Neutrophil (primary cell): ENCODE data around the gene STN1.

Experiments used
- H3K27ac ChIP-seq: fragments of 200-600 bp; sonication (generic); 2 replicates; pipeline ENCODE4 v1.5.1; 2016; ENCODE audit warnings: mild to moderate bottlenecking, moderate library complexity
- H3K27me3 ChIP-seq: fragments of 200-600 bp; sonication (generic); 2 replicates; pipeline ENCODE4 v1.6.0; 2016; ENCODE audit warnings: mild to moderate bottlenecking
- H3K36me3 ChIP-seq: fragments of 200-600 bp; sonication (generic); 2 replicates; pipeline ENCODE4 v1.5.1; 2017
- H3K4me1 ChIP-seq, 2 experiments: fragments of 200-600 bp in 1 of 2; sonication (generic) in 1 of 2; 1 replicate in 1 of 2; 2 replicates in 1 of 2; pipeline versions ENCODE4 v1.5.1 to v1.6.1; 2013 to 2016; ENCODE audit warnings: low read depth in 1 of 2, low read length in 1 of 2, mild to moderate bottlenecking in 1 of 2, moderate library complexity in 1 of 2; ENCODE audit not compliant: control insufficient read depth in 1 of 2, insufficient read depth in 1 of 2
- H3K4me3 ChIP-seq, 2 experiments: fragments of 200-600 bp in 1 of 2; sonication (generic) in 1 of 2; 1 replicate in 1 of 2; 2 replicates in 1 of 2; pipeline ENCODE4 v1.5.1; 2013 to 2016; ENCODE audit warnings: low read depth in 1 of 2, low read length in 1 of 2, mild to moderate bottlenecking in 1 of 2, moderate library complexity in 1 of 2
- H3K9me3 ChIP-seq: fragments of 200-600 bp; sonication (generic); 2 replicates; pipeline ENCODE4 v1.5.1; 2016
- CTCF ChIP-seq: fragments of 200-600 bp; sonication (generic); IDR thresholded peaks from 2 replicates; pipeline ENCODE4 v1.5.1; 2016; ENCODE audit warnings: antibody characterized with exemption

STN1 gene

GRCh38 chr10:103856797-103857170 is 61.2 kb downstream of the STN1 start:
- no peaks in the 10 kb centered on the region for H3K36me3 ChIP-seq
- no peak overlapping the region for H3K4me3 ChIP-seq
- H3K27me3 ChIP-seq = peaks cover 87% of the 10 kb centered on the region
- no peak overlapping the region for H3K27ac ChIP-seq
- TF ChIP-seq CTCF = no peak
- H3K4me1 ChIP-seq = peaks cover 38 to 45% of the 10 kb centered on the region in 2 experiments
- H3K9me3 ChIP-seq = no peaks in the 10 kb centered on the region

DNA sequence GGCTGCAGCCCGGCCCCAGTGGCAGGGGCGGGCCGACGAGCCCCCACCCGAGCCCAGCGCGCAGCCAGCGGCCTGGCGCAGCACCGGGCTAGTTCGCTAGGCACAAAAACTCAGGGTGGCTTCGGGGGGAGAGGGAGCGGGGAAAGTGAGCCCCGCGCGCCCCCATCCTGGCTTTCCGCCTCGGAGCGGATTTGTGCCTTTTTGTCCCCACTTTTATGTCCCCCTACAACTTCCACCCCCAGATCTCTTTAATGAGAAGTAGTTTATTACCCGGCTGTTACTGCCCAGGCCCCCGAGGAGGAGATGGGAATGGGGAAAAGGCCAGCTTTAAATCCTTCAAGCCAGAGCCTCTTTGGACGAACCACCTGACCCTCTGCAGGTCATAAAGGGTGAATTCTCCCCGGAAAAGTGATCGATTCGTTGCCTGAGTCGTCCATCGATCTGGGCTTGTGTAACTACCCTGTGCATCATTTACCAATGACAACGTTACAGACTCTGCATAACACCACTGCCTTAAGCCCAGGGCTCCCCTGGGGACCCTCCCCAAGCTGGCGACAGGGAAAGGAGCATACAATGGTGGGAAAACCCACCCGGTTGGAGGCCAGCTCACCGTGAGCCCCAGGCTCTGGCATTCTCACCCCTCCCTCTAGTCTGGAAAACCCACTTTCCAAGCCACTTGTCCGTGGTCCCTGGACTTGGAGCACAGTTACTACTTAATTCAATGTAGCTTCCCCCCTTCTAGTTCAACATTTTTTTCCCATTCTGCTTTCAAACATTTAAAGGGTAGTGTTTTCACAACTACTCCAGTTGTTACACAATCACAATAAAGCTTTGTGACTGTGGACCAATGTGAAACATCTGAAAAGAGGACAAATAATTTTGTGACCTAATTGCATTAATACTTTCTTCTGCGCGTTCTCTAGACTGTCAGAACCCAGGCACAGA is 61.9 kb downstream of the STN1 start:
- no peaks in the 10 kb centered on the region for H3K9me3 ChIP-seq
- H3K4me3 ChIP-seq = peak overlapping the region in 1 of 2 experiments; percentile 18
- H3K4me1 ChIP-seq = peaks cover 38 to 45% of the 10 kb centered on the region in 2 experiments
- no peak for TF ChIP-seq CTCF
- H3K27me3 ChIP-seq = peaks cover 92% of the 10 kb centered on the region
- no peaks in the 10 kb centered on the region for H3K36me3 ChIP-seq
- no peak overlapping the region for H3K27ac ChIP-seq

- Histone ChIP-seq H3K4me3 (peak within 1 kb of the TSS in 1 of 2 experiments; percentile 18), H3K36me3 (no peaks in the 10 kb centered on the region), H3K4me1 (peaks cover 38 to 45% of the 10 kb centered on the region in 2 experiments), H3K27ac (no peak within 1 kb of the TSS), H3K27me3 (peaks cover 91% of the 10 kb centered on the region), H3K9me3 (no peaks in the 10 kb centered on the region)
- no peak for TF ChIP-seq CTCF
Observed at GRCh38 chr10:103855424-103855823, 62.6 kb downstream of the STN1 start, which contains the start of gene SH3PXD2A. Gene SH3PXD2A (minus strand): TSS chr10:103855576. CDS start chr10:103855266, 310 bp downstream.

DNA sequence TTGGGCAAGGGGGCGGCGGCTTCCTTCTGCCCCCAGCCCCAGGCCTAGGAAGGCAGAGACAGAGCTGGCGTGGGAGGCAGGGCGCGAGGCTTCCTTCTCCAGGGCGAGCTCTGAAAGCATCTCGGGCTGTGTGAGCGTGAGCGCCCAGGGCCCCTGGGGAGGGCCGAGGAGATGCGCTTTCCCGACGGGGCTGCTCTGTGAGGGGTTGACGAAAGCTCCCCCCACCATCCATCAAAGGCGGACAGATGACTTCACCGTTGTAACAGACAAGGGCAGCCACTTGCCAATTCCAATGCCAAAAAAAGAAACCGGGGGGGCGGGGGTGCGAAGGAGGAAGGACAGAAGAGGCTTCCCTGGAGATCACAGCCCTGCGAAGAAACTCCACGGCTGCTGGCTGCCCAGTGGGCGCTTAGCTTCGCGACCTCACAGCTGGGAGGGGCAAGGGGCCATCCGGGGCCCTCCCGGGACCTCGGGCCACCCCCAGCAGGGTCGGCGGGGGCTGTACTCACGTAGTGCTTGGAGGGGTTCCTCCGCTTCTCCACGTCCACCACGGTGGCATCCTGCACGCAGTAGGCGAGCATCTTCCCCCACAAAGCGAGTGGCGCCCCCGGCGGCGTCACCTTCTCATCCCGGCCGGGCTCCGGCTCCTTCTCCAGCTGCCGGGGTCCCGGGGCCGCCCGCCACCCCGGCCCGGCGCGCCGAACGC is 63.1 kb downstream of the STN1 start:
- H3K4me1 ChIP-seq = peaks cover 39 to 45% of the 10 kb centered on the region in 2 experiments
- no peak overlapping the region for H3K27ac ChIP-seq
- no peaks in the 10 kb centered on the region for H3K9me3 ChIP-seq
- peaks cover 92% of the 10 kb centered on the region for H3K27me3 ChIP-seq
- H3K36me3 ChIP-seq = no peaks in the 10 kb centered on the region
- no peak for TF ChIP-seq CTCF
- no peak overlapping the region for H3K4me3 ChIP-seq

- no peaks in the 10 kb centered on the region for H3K9me3 ChIP-seq
- H3K4me3 ChIP-seq = no peak overlapping the region
- H3K27ac ChIP-seq = no peak overlapping the region
- no peaks in the 10 kb centered on the region for H3K36me3 ChIP-seq
- no peak for TF ChIP-seq CTCF
- H3K27me3 ChIP-seq = peaks cover 96% of the 10 kb centered on the region
- H3K4me1 ChIP-seq = peaks cover 43 to 45% of the 10 kb centered on the region in 2 experiments
Observed at GRCh38 chr10:103854265-103854685, 63.7 kb downstream of the STN1 start.
